SK-N-SH (cell line): ENCODE measurements around the gene SACM1L. TPM values are rescaled to one million over a fixed set of nuclear protein-coding genes. Genes with fewer than 3 reads are reported as not detected.

Experiments
- CTCF ChIA-PET: fragments of 300-600, 350-600 bp; formaldehyde crosslinking; extraction: SDS; loops from one replicate; lab custom pipeline; 2021; lab: Yijun Ruan, JAX
- POLR2A ChIA-PET: fragments of 350-600 bp; sonication (Branson Sonifier 250); formaldehyde crosslinking; extraction: SDS; loops from one replicate; lab custom pipeline; 2020; ENCODE audit warnings: antibody characterized with exemption, inconsistent platforms; lab: Yijun Ruan, JAX
- DNase-seq: peaks from one replicate; pipeline ENCODE4 v3.0.0; 2012
- H2AFZ ChIP-seq: fragments of 200-600 bp; sonication (generic); 2 replicates; pipeline ENCODE4 v1.8.1; 2016; ENCODE audit warnings: antibody characterized with exemption, mild to moderate bottlenecking, low read depth
- H3F3A ChIP-seq: fragments of 200-600 bp; sonication (generic); replicated peaks from 2 replicates; pipeline ENCODE3; 2016; ENCODE audit warnings: antibody characterized with exemption, mild to moderate bottlenecking; ENCODE audit not compliant: insufficient read depth
- H3K27ac ChIP-seq, 2 experiments: fragments of 200-500 bp in 1 of 2; fragments of 200-600 bp in 1 of 2; sonication (Bioruptor generic) in 1 of 2; sonication (generic), shearing (Covaris generic) in 1 of 2; 2 replicates each; pipeline versions ENCODE4 v1.5.1 to v1.6.1; 2014 to 2016; ENCODE audit warnings: low read depth in 2 of 2, inconsistent platforms in 1 of 2, low read length in 1 of 2, mild to moderate bottlenecking in 1 of 2, mixed read lengths in 1 of 2
- H3K27me3 ChIP-seq: fragments of 200-600 bp; sonication (generic), shearing (Covaris generic); 2 replicates; pipeline ENCODE4 v1.6.1; 2016; ENCODE audit warnings: mixed run types; ENCODE audit not compliant: insufficient read depth
- H3K36me3 ChIP-seq, 2 experiments: fragments of 200-500 bp in 1 of 2; fragments of 200-600 bp in 1 of 2; sonication (Bioruptor generic) in 1 of 2; sonication (generic) in 1 of 2; replicated peaks in 1 of 2; 2 replicates each; pipeline versions ENCODE3 to v1.5.1; 2014 to 2016; ENCODE audit warnings: low read length in 1 of 2, mild to moderate bottlenecking in 1 of 2; ENCODE audit not compliant: insufficient read depth in 2 of 2, control insufficient read depth in 1 of 2
- H3K4me1 ChIP-seq, 2 experiments: fragments of 200-500 bp in 1 of 2; fragments of 200-600 bp in 1 of 2; sonication (Bioruptor generic) in 1 of 2; sonication (generic), shearing (Covaris generic) in 1 of 2; 2 replicates each; pipeline versions ENCODE4 v1.5.1 to v1.6.1; 2014 to 2016; ENCODE audit warnings: low read depth in 1 of 2, low read length in 1 of 2, mixed run types in 1 of 2; ENCODE audit not compliant: insufficient read depth in 2 of 2, control insufficient read depth in 1 of 2
- H3K4me2 ChIP-seq: fragments of 200-600 bp; sonication (generic), shearing (Covaris generic); 2 replicates; pipeline ENCODE4 v1.6.1; 2017; ENCODE audit warnings: mixed run types
- H3K4me3 ChIP-seq, 2 experiments: fragments of 200-500 bp in 1 of 2; fragments of 200-600 bp in 1 of 2; sonication (Bioruptor generic) in 1 of 2; sonication (generic), shearing (Covaris generic) in 1 of 2; 2 replicates each; pipeline versions ENCODE4 v1.5.1 to v1.8.1; 2014 to 2016; ENCODE audit warnings: low read depth in 2 of 2, inconsistent platforms in 1 of 2, low read length in 1 of 2, mild to moderate bottlenecking in 1 of 2, mixed read lengths in 1 of 2, moderate library complexity in 1 of 2
- H3K79me2 ChIP-seq: fragments of 200-600 bp; sonication (generic); 2 replicates; pipeline ENCODE4 v1.8.1; 2017; ENCODE audit warnings: mild to moderate bottlenecking; ENCODE audit not compliant: insufficient read depth
- H3K9ac ChIP-seq: fragments of 200-600 bp; sonication (generic); 2 replicates; pipeline ENCODE4 v1.6.1; 2017; ENCODE audit warnings: mixed run types
- H3K9me2 ChIP-seq: fragments of 200-600 bp; sonication (generic); 2 replicates; pipeline ENCODE4 v1.6.1; 2017; ENCODE audit warnings: mixed run types
- H3K9me3 ChIP-seq: fragments of 200-600 bp; sonication (generic); 2 replicates; pipeline ENCODE4 v1.6.1; 2017; ENCODE audit warnings: mixed run types, mild to moderate bottlenecking, moderate library complexity
- H4K20me1 ChIP-seq: fragments of 200-600 bp; sonication (generic); 2 replicates; pipeline ENCODE4 v1.6.1; 2017; ENCODE audit warnings: mild to moderate bottlenecking, mixed run types; ENCODE audit not compliant: insufficient read depth
- CTCF ChIP-seq: fragments of 200-600 bp; sonication (generic); IDR thresholded peaks from 2 replicates; pipeline ENCODE4 v1.6.1; 2017; ENCODE audit warnings: antibody characterized with exemption, mild to moderate bottlenecking, moderate library complexity
- ELF1 ChIP-seq: IDR thresholded peaks from 2 replicates; pipeline ENCODE4 v1.4.0; 2012
- GABPA ChIP-seq: IDR thresholded peaks from 2 replicates; pipeline ENCODE4 v1.4.0; 2012; ENCODE audit warnings: low read depth, mild to moderate bottlenecking
- GATA2 ChIP-seq: sonication (generic); formaldehyde crosslinking; IDR thresholded peaks from 2 replicates; pipeline ENCODE4 v1.5.0; 2020; ENCODE audit warnings: mild to moderate bottlenecking, missing genetic modification reagents
- IRF3 ChIP-seq: fragments of 150-350 bp; IDR thresholded peaks from 2 replicates; pipeline ENCODE4 v1.6.1; 2016; ENCODE audit warnings: mild to moderate bottlenecking, low read depth, low read length
- MAX ChIP-seq: IDR thresholded peaks from 2 replicates; pipeline ENCODE4 v1.4.0; 2012; ENCODE audit warnings: low read depth
- MXI1 ChIP-seq: IDR thresholded peaks from 2 replicates; pipeline ENCODE4 v1.6.1; 2012; ENCODE audit warnings: mild to moderate bottlenecking, low read depth, low read length, improper control_type of control experiment
- POLR2AphosphoS5 ChIP-seq: IDR thresholded peaks from 2 replicates; pipeline ENCODE4 v1.6.1; 2012; ENCODE audit warnings: low read depth, low read length
- RAD21 ChIP-seq: IDR thresholded peaks from 2 replicates; pipeline ENCODE4 v1.6.1; 2012; ENCODE audit warnings: mild to moderate bottlenecking, low read length
- RCOR1 ChIP-seq: fragments of 150-350 bp; IDR thresholded peaks from 2 replicates; pipeline ENCODE4 v1.6.1; 2017; ENCODE audit warnings: antibody characterized with exemption, low read length
- RFX5 ChIP-seq: IDR thresholded peaks from 2 replicates; pipeline ENCODE4 v1.6.1; 2012; ENCODE audit warnings: mild to moderate bottlenecking, improper control_type of control experiment, low read length
- RXRA ChIP-seq: IDR thresholded peaks from 2 replicates; pipeline ENCODE4 v1.4.0; 2012; ENCODE audit warnings: low read depth, mild to moderate bottlenecking, borderline replicate concordance
- SIN3A ChIP-seq: IDR thresholded peaks from 2 replicates; pipeline ENCODE4 v1.6.1; 2012; ENCODE audit warnings: low read depth, mild to moderate bottlenecking, low read length, moderate library complexity, borderline replicate concordance
- TAF1 ChIP-seq: IDR thresholded peaks from 2 replicates; pipeline ENCODE4 v1.6.1; 2012; ENCODE audit warnings: low read depth, mild to moderate bottlenecking, low read length, moderate library complexity, borderline replicate concordance
- TCF12 ChIP-seq: IDR thresholded peaks from 2 replicates; pipeline ENCODE4 v1.4.0; 2012
- TEAD4 ChIP-seq: IDR thresholded peaks from 2 replicates; pipeline ENCODE4 v1.4.0; 2012; ENCODE audit warnings: mild to moderate bottlenecking, borderline replicate concordance; ENCODE audit not compliant: insufficient read depth
- WGBS: methylation state at CpG from one replicate; pipeline ENCODE4 v1.1.6; 2017; ENCODE audit warnings: low lambda C conversion rate; 5-methylcytosine and 5-hydroxymethylcytosine counted together
- polyA plus RNA-seq, 3 experiments: library from polyadenylated mRNA; depleted of rRNA; stranded (reverse); fragments of >200 nt; gene quantifications; 2 replicates each; pipeline ENCODE4 v1.2.3, GENCODE V29; 2012

SACM1L gene
- polyA plus RNA-seq, 1 of the 3 experiments (the other 2 are of a cell fraction) = 11.2 TPM

- Histone ChIP-seq H3K9me3 (no peaks in the 10 kb centered on the region), H3K79me2 (peaks cover 1% of the 10 kb centered on the region; the same call in 1 of the 2 replicates), H3K9ac (no peak overlapping the region), H3K27ac (no peak overlapping the region; a peak in 1 of 4 replicates), H3K4me3 (no peak overlapping the region), H3K9me2 (no peaks in the 10 kb centered on the region), H4K20me1 (peaks cover 11% of the 10 kb centered on the region)
- POLR2A ChIA-PET = no interaction called here
- TF ChIP-seq MAX (no peak), SIN3A (no peak), TCF12 (no peak), TAF1 (no peak), RXRA (no peak), RCOR1 (no peak), POLR2AphosphoS5 (no peak), RAD21 (no peak), ELF1 (no peak), GATA2 (no peak), CTCF (no peak), GABPA (no peak), MXI1 (no peak), RFX5 (no peak)
- TF ChIP-seq, all 33 proteins: peak for 0
- no peak for DNase-seq
- no peak overlapping the region for H3K4me2 ChIP-seq
- H3K36me3 ChIP-seq = peaks cover 22 to 48% of the 10 kb centered on the region in 2 experiments
- CTCF ChIA-PET = interaction anchor here (0.5 to 3.4 kb wide), 3 partner anchors 11 to 1564 kb away, joined by 3 to 12 read pairs (median 3); no protein-coding TSS in a partner anchor
- no peak overlapping the region for H2AFZ ChIP-seq
- peaks cover 35% of the 10 kb centered on the region for H3F3A ChIP-seq
- 100% methylated on average over 2 of the region's 2 CpGs for WGBS
- no peaks in the 10 kb centered on the region for H3K27me3 ChIP-seq
- H3K4me1 ChIP-seq = peaks cover 13 to 21% of the 10 kb centered on the region in 2 experiments; a peak in 3 of 4 replicates
Measured at GRCh38 chr3:45670991-45671390, 18.2 kb upstream of the SACM1L start.

- H3K4me2 ChIP-seq = no peak overlapping the region
- H3K4me3 ChIP-seq = no peak overlapping the region
- no peaks in the 10 kb centered on the region for H3K79me2 ChIP-seq
- POLR2A ChIA-PET = no interaction called here
- H4K20me1 ChIP-seq = peaks cover 6% of the 10 kb centered on the region
- CTCF ChIA-PET = no interaction called here
- no peaks in the 10 kb centered on the region for H3K9me2 ChIP-seq
- no peak overlapping the region for H2AFZ ChIP-seq
- H3F3A ChIP-seq = peaks cover 13% of the 10 kb centered on the region
- no peak overlapping the region for H3K27ac ChIP-seq
- TF ChIP-seq IRF3 (no peak), TEAD4 (no peak)
- H3K9ac ChIP-seq = no peak overlapping the region
- no peaks in the 10 kb centered on the region for H3K27me3 ChIP-seq
- H3K4me1 ChIP-seq = peaks cover 0 to 5% of the 10 kb centered on the region in 2 experiments; a peak in 1 of 4 replicates
- DNase-seq = no peak
- H3K9me3 ChIP-seq = no peaks in the 10 kb centered on the region
- 100% methylated on average over 2 of the region's 2 CpGs for WGBS
- peaks cover 33 to 63% of the 10 kb centered on the region in 2 experiments for H3K36me3 ChIP-seq
Measured at GRCh38 chr3:45673273-45673672, 15.9 kb upstream of the SACM1L start.
